Neural progenitor cell (in vitro differentiated cells): ENCODE data around the gene SLC39A3. TPM values are rescaled to one million over a fixed set of nuclear protein-coding genes. Genes with fewer than 3 reads are reported as not detected.

Experiments used
- DNase-seq: peaks from one replicate; pipeline ENCODE4 v3.0.0-alpha.2; 2016; ENCODE audit warnings: low spot score
- H2AFZ ChIP-seq: fragments of 200-600 bp; sonication (generic); replicated peaks from 2 replicates; pipeline ENCODE4 v1.6.1; 2016; ENCODE audit warnings: antibody characterized with exemption
- H3F3A ChIP-seq: fragments of 200-600 bp; sonication (generic); 2 replicates; pipeline ENCODE4 v1.6.1; 2016; ENCODE audit warnings: antibody characterized with exemption, low read depth
- H3K27ac ChIP-seq: fragments of 200-600 bp; sonication (generic); 2 replicates; pipeline ENCODE4 v1.5.1; 2016; ENCODE audit warnings: mild to moderate bottlenecking
- H3K27me3 ChIP-seq: fragments of 200-600 bp; sonication (generic); 2 replicates; pipeline ENCODE4 v1.6.1; 2016; ENCODE audit warnings: mild to moderate bottlenecking, moderate library complexity
- H3K36me3 ChIP-seq: fragments of 200-600 bp; sonication (generic); 2 replicates; pipeline ENCODE4 v1.5.1; 2016
- H3K4me1 ChIP-seq: fragments of 200-600 bp; sonication (generic); 2 replicates; pipeline ENCODE4 v1.6.1; 2016; ENCODE audit warnings: mixed run types
- H3K4me2 ChIP-seq: fragments of 200-600 bp; sonication (generic); 2 replicates; pipeline ENCODE4 v1.6.1; 2016
- H3K4me3 ChIP-seq: fragments of 200-600 bp; sonication (generic); 2 replicates; pipeline ENCODE4 v1.5.1; 2016
- H3K79me2 ChIP-seq: fragments of 200-600 bp; sonication (generic); 2 replicates; pipeline ENCODE4 v1.6.1; 2016; ENCODE audit warnings: low read depth
- H3K9ac ChIP-seq: fragments of 200-600 bp; sonication (generic); 2 replicates; pipeline ENCODE4 v1.6.1; 2016
- H3K9me3 ChIP-seq: fragments of 200-600 bp; sonication (generic); 2 replicates; pipeline ENCODE4 v1.5.1; 2016; ENCODE audit warnings: low read depth
- H4K20me1 ChIP-seq: fragments of 200-600 bp; sonication (generic); 2 replicates; pipeline ENCODE4 v1.6.1; 2016; ENCODE audit warnings: low read depth
- H3K27ac Mint-ChIP-seq: 3 replicates; pipeline ENCODE4 v1.8.0; 2021; ENCODE audit warnings: mixed read lengths
- H3K27me3 Mint-ChIP-seq: 2 replicates; pipeline ENCODE4 v1.8.0; 2022; ENCODE audit warnings: low read depth, mild to moderate bottlenecking, inconsistent platforms, moderate library complexity, mixed read lengths; ENCODE audit not compliant: insufficient read depth
- H3K36me3 Mint-ChIP-seq: 3 replicates; pipeline ENCODE4 v1.8.0; 2021; ENCODE audit warnings: mixed read lengths
- H3K4me1 Mint-ChIP-seq: 3 replicates; pipeline ENCODE4 v1.8.0; 2021; ENCODE audit warnings: mixed read lengths
- H3K4me3 Mint-ChIP-seq: 3 replicates; pipeline ENCODE4 v1.8.0; 2021; ENCODE audit warnings: mild to moderate bottlenecking, moderate library complexity, mixed read lengths
- H3K9me3 Mint-ChIP-seq: 3 replicates; pipeline ENCODE4 v1.8.0; 2020; ENCODE audit warnings: mixed read lengths
- CTCF ChIP-seq: fragments of 200-600 bp; sonication (generic); IDR thresholded peaks from 2 replicates; pipeline ENCODE4 v1.5.1; 2017; ENCODE audit warnings: antibody characterized with exemption, mild to moderate bottlenecking
- EZH2 ChIP-seq: fragments of 200-600 bp; sonication (generic); IDR thresholded peaks from 2 replicates; pipeline ENCODE4 v1.6.1; 2017; ENCODE audit warnings: antibody characterized with exemption, mild to moderate bottlenecking, moderate library complexity
- EZH2phosphoT487 ChIP-seq: fragments of 200-600 bp; sonication (generic); IDR thresholded peaks from 2 replicates; pipeline ENCODE4 v1.6.1; 2017; ENCODE audit warnings: antibody characterized with exemption
- total RNA-seq: library from RNA; depleted of rRNA; stranded (reverse); fragments of >200 nt; gene quantifications from 2 replicates; pipeline ENCODE4 v1.2.3, GENCODE V29; 2015; ENCODE audit warnings: low replicate concordance

The SLC39A3 gene
- total RNA-seq, 1 donor from 2014 or later: 6.1 TPM

GRCh38 chr19:2782329-2782935 lies 42.6 kb upstream of the SLC39A3 start:
- H3K4me3 Mint-ChIP-seq: peak overlapping the region; percentile 94
- TF ChIP-seq EZH2: no peak
- TF ChIP-seq CTCF: no peak
- no peak for TF ChIP-seq EZH2phosphoT487
- Histone ChIP-seq H3K27ac (no peak overlapping the region), H2AFZ (no peak overlapping the region), H3F3A (peaks cover 17% of the 10 kb centered on the region), H3K4me2 (peak overlapping the region; percentile 89), H3K4me3 (peak overlapping the region; percentile 76), H4K20me1 (peaks cover 64% of the 10 kb centered on the region), H3K36me3 (no peaks in the 10 kb centered on the region), H3K4me1 (peaks cover 5% of the 10 kb centered on the region), H3K9me3 (no peaks in the 10 kb centered on the region), H3K79me2 (peaks cover 77% of the 10 kb centered on the region), H3K27me3 (no peaks in the 10 kb centered on the region), H3K9ac (peak overlapping the region; percentile 77)
- peaks cover 3% of the 10 kb centered on the region for H3K36me3 Mint-ChIP-seq
- H3K4me1 Mint-ChIP-seq: peaks cover 44% of the 10 kb centered on the region
- peaks cover 6% of the 10 kb centered on the region for H3K27me3 Mint-ChIP-seq
- H3K27ac Mint-ChIP-seq: peak overlapping the region; percentile 79
- H3K9me3 Mint-ChIP-seq: no peaks in the 10 kb centered on the region
- no peak for DNase-seq

GRCh38 chr19:2780284-2780683 lies 40.5 kb upstream of the SLC39A3 start:
- H3K9ac ChIP-seq: no peak overlapping the region
- H4K20me1 ChIP-seq: peaks cover 72% of the 10 kb centered on the region
- no peak overlapping the region for H3K4me3 ChIP-seq
- no peak for DNase-seq
- no peaks in the 10 kb centered on the region for H3K36me3 ChIP-seq
- Mint-ChIP-seq H3K4me3 (no peak overlapping the region), H3K27ac (peak overlapping the region; percentile 7), H3K4me1 (peaks cover 40% of the 10 kb centered on the region), H3K9me3 (no peaks in the 10 kb centered on the region), H3K27me3 (peaks cover 7% of the 10 kb centered on the region), H3K36me3 (peaks cover 8% of the 10 kb centered on the region)
- H3K79me2 ChIP-seq: peaks cover 78% of the 10 kb centered on the region
- no peak overlapping the region for H3K27ac ChIP-seq
- no peaks in the 10 kb centered on the region for H3K9me3 ChIP-seq
- H2AFZ ChIP-seq: no peak overlapping the region
- no peaks in the 10 kb centered on the region for H3K27me3 ChIP-seq
- H3K4me2 ChIP-seq: no peak overlapping the region
- no peaks in the 10 kb centered on the region for H3K4me1 ChIP-seq
- H3F3A ChIP-seq: peaks cover 17% of the 10 kb centered on the region
- TF ChIP-seq CTCF: no peak
- no peak for TF ChIP-seq EZH2phosphoT487
- no peak for TF ChIP-seq EZH2

GRCh38 chr19:2779121-2779740 lies 39.4 kb upstream of the SLC39A3 start:
- H3K9me3 Mint-ChIP-seq: no peaks in the 10 kb centered on the region
- peaks cover 12% of the 10 kb centered on the region for H3K36me3 Mint-ChIP-seq
- H3K27ac ChIP-seq: no peak overlapping the region
- no peak overlapping the region for H3K9ac ChIP-seq
- H2AFZ ChIP-seq: no peak overlapping the region
- H3F3A ChIP-seq: peaks cover 9% of the 10 kb centered on the region
- no peak overlapping the region for H3K4me3 Mint-ChIP-seq
- no peaks in the 10 kb centered on the region for H3K9me3 ChIP-seq
- H4K20me1 ChIP-seq: peaks cover 82% of the 10 kb centered on the region
- H3K79me2 ChIP-seq: peaks cover 88% of the 10 kb centered on the region
- H3K4me1 Mint-ChIP-seq: peaks cover 35% of the 10 kb centered on the region
- H3K27me3 Mint-ChIP-seq: peaks cover 7% of the 10 kb centered on the region
- H3K27me3 ChIP-seq: no peaks in the 10 kb centered on the region
- no peaks in the 10 kb centered on the region for H3K36me3 ChIP-seq
- DNase-seq: no peak
- H3K4me3 ChIP-seq: no peak overlapping the region
- H3K27ac Mint-ChIP-seq: no peak overlapping the region
- H3K4me2 ChIP-seq: no peak overlapping the region
- no peaks in the 10 kb centered on the region for H3K4me1 ChIP-seq
- no peak for TF ChIP-seq EZH2
- TF ChIP-seq EZH2phosphoT487: no peak
- no peak for TF ChIP-seq CTCF
